ENCODE results near the gene AMDHD2. TPM values are rescaled to one million over a fixed set of nuclear protein-coding genes. Genes with fewer than 3 reads are reported as not detected.
"Not testable (repeated sequence)": the region's sequence is repeated elsewhere in the genome, so short reads cannot be mapped to it uniquely, and the experiment has no call there.

The AMDHD2 gene
- total RNA-seq, 1 donor from 2014 or later, result 30.8 TPM

GRCh38 chr16:2532494-2533141, 12.4 kb downstream of the AMDHD2 start:
- peak in 1 of 2 donors; percentile 60 for DNase-seq (ENCODE audit: low read depth in 2 of 2)

GRCh38 chr16:2533142-2533755, 13.1 kb downstream of the AMDHD2 start:
- not testable (repeated sequence) for DNase-seq (ENCODE audit: low read depth in 2 of 2)

- DNase-seq (ENCODE audit: low read depth in 2 of 2), result no peak
These were observed 13.7 kb downstream of the AMDHD2 start for GRCh38 chr16:2533912-2534311.

GRCh38 chr16:2534335-2534734, 14.2 kb downstream of the AMDHD2 start:
- DNase-seq (ENCODE audit: low read depth in 2 of 2), result not testable (repeated sequence)

- peak in 1 of 2 donors; percentile 67 for DNase-seq (ENCODE audit: low read depth in 2 of 2)
These were observed 15.4 kb downstream of the AMDHD2 start for GRCh38 chr16:2535625-2536013.

GRCh38 chr16:2537451-2538379, 17.5 kb downstream of the AMDHD2 start, which contains the start of gene PDPK1:
PDPK1 (plus strand) TSS chr16:2538021; CDS start chr16:2538113, 92 bp downstream.
- DNase-seq (ENCODE audit: low read depth in 2 of 2), result peak; percentile 96 to 97

- DNase-seq (ENCODE audit: low read depth in 2 of 2), result not testable (repeated sequence)
These were observed 19.1 kb downstream of the AMDHD2 start for GRCh38 chr16:2539192-2539844.

GRCh38 chr16:2539845-2540458, 19.8 kb downstream of the AMDHD2 start:
- DNase-seq (ENCODE audit: low read depth in 2 of 2), result peak; percentile 49 to 50

GRCh38 chr16:2540912-2541311, 20.7 kb downstream of the AMDHD2 start:
- not testable (repeated sequence) for DNase-seq (ENCODE audit: low read depth in 2 of 2)

- DNase-seq (ENCODE audit: low read depth in 2 of 2), result peak; percentile 38 to 52
These were observed 21.2 kb downstream of the AMDHD2 start for GRCh38 chr16:2541409-2541808.

- not testable (repeated sequence) for DNase-seq (ENCODE audit: low read depth in 2 of 2)
These were observed 23.6 kb downstream of the AMDHD2 start for GRCh38 chr16:2543771-2544170.

GRCh38 chr16:2550283-2550878, 30.2 kb downstream of the AMDHD2 start:
- DNase-seq (ENCODE audit: low read depth in 2 of 2), result not testable (repeated sequence)

- not testable (repeated sequence) for DNase-seq (ENCODE audit: low read depth in 2 of 2)
These were observed 31.3 kb downstream of the AMDHD2 start for GRCh38 chr16:2551420-2551889.

- not testable (repeated sequence) for DNase-seq (ENCODE audit: low read depth in 2 of 2)
These were observed 34.7 kb downstream of the AMDHD2 start for GRCh38 chr16:2554709-2555425.

GRCh38 chr16:2557150-2557549, 37.0 kb downstream of the AMDHD2 start:
- not testable (repeated sequence) for DNase-seq (ENCODE audit: low read depth in 2 of 2)

- not testable (repeated sequence) for DNase-seq (ENCODE audit: low read depth in 2 of 2)
These were observed 40.1 kb downstream of the AMDHD2 start for GRCh38 chr16:2560131-2560797.

- not testable (repeated sequence) for DNase-seq (ENCODE audit: low read depth in 2 of 2)
These were observed 40.6 kb downstream of the AMDHD2 start for GRCh38 chr16:2560798-2561133.

- DNase-seq (ENCODE audit: low read depth in 2 of 2), result not testable (repeated sequence)
These were observed 47.3 kb downstream of the AMDHD2 start for GRCh38 chr16:2567506-2567905.

GRCh38 chr16:2568573-2568972, 48.4 kb downstream of the AMDHD2 start:
- DNase-seq (ENCODE audit: low read depth in 2 of 2), result not testable (repeated sequence)

All from lung microvascular endothelial cell (primary cell).